H1 (cell line): ENCODE measurements around the gene SYN1. TPM values are rescaled to one million over a fixed set of nuclear protein-coding genes. Genes with fewer than 3 reads are reported as not detected.

ENCODE experiments used
- CTCF ChIA-PET: fragments of 300-600 bp; sonication (Branson Sonifier 250); formaldehyde crosslinking; loops from one replicate; lab custom pipeline; 2021; ENCODE audit not compliant: partially characterized antibody; lab: Charles Lee
- POLR2A ChIA-PET: fragments of 300-600 bp; sonication (Branson Sonifier 250); formaldehyde crosslinking; loops from one replicate; lab custom pipeline; 2021; ENCODE audit warnings: inconsistent platforms; ENCODE audit not compliant: partially characterized antibody; lab: Charles Lee
- DNase-seq, 2 experiments: peaks; one replicate each; pipeline versions ENCODE4 v3.0.0 to v3.0.0-alpha.2; 2010 to 2022; ENCODE audit warnings: low spot score in 2 of 2, low read depth in 1 of 2, mixed read lengths in 1 of 2
- FAIRE-seq: peaks from 2 replicates; lab custom pipeline; 2011; peaks lifted over from hg19 to GRCh38; lab: Jason Lieb, UNC
- H2AFZ ChIP-seq: 2 replicates; pipeline ENCODE4 v1.8.1; 2012; ENCODE audit warnings: low read length, inconsistent platforms
- H2AK5ac ChIP-seq: 2 replicates; pipeline ENCODE4 v1.6.1; 2013; ENCODE audit warnings: low read depth, low read length
- H2BK120ac ChIP-seq: replicated peaks from 2 replicates; pipeline ENCODE3; 2013; ENCODE audit warnings: low read depth, low read length, inconsistent platforms
- H2BK12ac ChIP-seq: 2 replicates; pipeline ENCODE4 v1.6.1; 2013; ENCODE audit warnings: low read depth, low read length
- H2BK15ac ChIP-seq: 2 replicates; pipeline ENCODE4 v1.6.1; 2013; ENCODE audit warnings: low read length
- H2BK20ac ChIP-seq: 2 replicates; pipeline ENCODE4 v1.6.1; 2013; ENCODE audit warnings: low read length
- H2BK5ac ChIP-seq: 2 replicates; pipeline ENCODE4 v1.6.1; 2013; ENCODE audit warnings: low read depth, low read length
- H3K14ac ChIP-seq: 2 replicates; pipeline ENCODE4 v1.6.1; 2013; ENCODE audit warnings: inconsistent platforms; ENCODE audit not compliant: insufficient read length
- H3K18ac ChIP-seq: 2 replicates; pipeline ENCODE4 v1.6.1; 2013; ENCODE audit warnings: low read length; ENCODE audit errors: extremely low read depth
- H3K23ac ChIP-seq: 2 replicates; pipeline ENCODE4 v1.6.1; 2013; ENCODE audit warnings: inconsistent platforms; ENCODE audit not compliant: insufficient read length
- H3K23me2 ChIP-seq: 2 replicates; pipeline ENCODE4 v1.6.1; 2013; ENCODE audit warnings: low read depth, low read length
- H3K27ac ChIP-seq: 2 replicates; pipeline ENCODE4 v1.6.1; 2011; ENCODE audit warnings: low read depth, low read length, inconsistent platforms
- H3K27me3 ChIP-seq, 4 experiments: replicated peaks in 1 of 4; 1 replicate in 1 of 4; 2 replicates in 3 of 4; pipeline versions ENCODE4 v1.6.1 to v1.8.1; 2011 to 2013; ENCODE audit warnings: low read length in 3 of 4, mild to moderate bottlenecking in 3 of 4, inconsistent platforms in 2 of 4, mixed read lengths in 2 of 4, moderate library complexity in 1 of 4; ENCODE audit not compliant: control insufficient read depth in 3 of 4, insufficient read depth in 3 of 4; ENCODE audit errors: extremely low read depth in 1 of 4
- H3K36me3 ChIP-seq, 4 experiments: 2 replicates each; pipeline versions ENCODE4 v1.6.1 to v1.8.1; 2011 to 2013; ENCODE audit warnings: mild to moderate bottlenecking in 4 of 4, low read length in 3 of 4, moderate library complexity in 2 of 4, control low read depth in 1 of 4, inconsistent platforms in 1 of 4; ENCODE audit not compliant: insufficient read depth in 4 of 4, control insufficient read depth in 2 of 4
- H3K4ac ChIP-seq: replicated peaks from 2 replicates; pipeline ENCODE3; 2013; ENCODE audit warnings: low read length, low read depth, mixed read lengths, inconsistent platforms; ENCODE audit not compliant: insufficient read length
- H3K4me1 ChIP-seq, 4 experiments: replicated peaks in 1 of 4; 1 replicate in 1 of 4; 2 replicates in 3 of 4; pipeline versions ENCODE4 v1.6.1 to v1.8.1; 2011 to 2013; ENCODE audit warnings: low read length in 3 of 4, inconsistent platforms in 2 of 4, mixed read lengths in 1 of 4; ENCODE audit not compliant: insufficient read depth in 4 of 4, control insufficient read depth in 3 of 4
- H3K4me2 ChIP-seq, 2 experiments: 2 replicates each; pipeline versions ENCODE4 v1.6.1 to v1.8.1; 2011 to 2013; ENCODE audit warnings: low read depth in 2 of 2, low read length in 2 of 2, control low read depth in 1 of 2, inconsistent platforms in 1 of 2, mild to moderate bottlenecking in 1 of 2; ENCODE audit not compliant: insufficient read depth in 1 of 2
- H3K4me3 ChIP-seq, 4 experiments: fragments of 200-600, 300-600 bp in 1 of 4; sonication (generic), shearing (Covaris generic), sonication (Bioruptor Twin) in 1 of 4; 2 replicates each; pipeline versions ENCODE4 v1.5.1 to v1.8.1; 2011 to 2016; ENCODE audit warnings: low read length in 4 of 4, low read depth in 3 of 4, control low read depth in 2 of 4, inconsistent platforms in 2 of 4, mild to moderate bottlenecking in 2 of 4, mixed read lengths in 1 of 4, moderate library complexity in 1 of 4; ENCODE audit not compliant: insufficient read depth in 2 of 4; ENCODE audit errors: extremely low read depth in 1 of 4
- H3K56ac ChIP-seq: replicated peaks from 2 replicates; pipeline ENCODE3; 2013; ENCODE audit warnings: low read depth, mild to moderate bottlenecking, mixed read lengths, low read length, inconsistent platforms; ENCODE audit not compliant: insufficient read length
- H3K79me1 ChIP-seq: 2 replicates; pipeline ENCODE4 v1.6.1; 2013; ENCODE audit warnings: low read depth, low read length, control low read depth
- H3K79me2 ChIP-seq, 2 experiments: 2 replicates each; pipeline versions ENCODE4 v1.6.1 to v1.8.1; 2012 to 2013; ENCODE audit warnings: low read length in 2 of 2, mild to moderate bottlenecking in 2 of 2, inconsistent platforms in 1 of 2; ENCODE audit not compliant: insufficient read depth in 2 of 2, control insufficient read depth in 1 of 2
- H3K9ac ChIP-seq, 4 experiments: replicated peaks in 1 of 4; 1 replicate in 1 of 4; 2 replicates in 3 of 4; pipeline versions ENCODE4 v1.6.1 to v1.8.1; 2011 to 2013; ENCODE audit warnings: low read depth in 3 of 4, low read length in 3 of 4, control low read depth in 2 of 4, mild to moderate bottlenecking in 2 of 4, moderate library complexity in 2 of 4, inconsistent platforms in 1 of 4; ENCODE audit errors: extremely low read depth in 1 of 4
- H3K9me3 ChIP-seq, 2 experiments: 2 replicates each; pipeline versions ENCODE4 v1.6.1 to v1.8.1; 2012 to 2013; ENCODE audit warnings: mild to moderate bottlenecking in 2 of 2, moderate library complexity in 2 of 2, control low read depth in 1 of 2, inconsistent platforms in 1 of 2, low read depth in 1 of 2, low read length in 1 of 2, mixed read lengths in 1 of 2; ENCODE audit not compliant: insufficient read depth in 2 of 2
- H4K20me1 ChIP-seq, 2 experiments: replicated peaks in 1 of 2; 2 replicates each; pipeline versions ENCODE3 to v1.8.1; 2011 to 2013; ENCODE audit warnings: inconsistent platforms in 2 of 2, low read length in 2 of 2, mild to moderate bottlenecking in 1 of 2; ENCODE audit not compliant: insufficient read depth in 2 of 2, control insufficient read depth in 1 of 2
- H4K5ac ChIP-seq: 2 replicates; pipeline ENCODE4 v1.6.1; 2013; ENCODE audit warnings: low read length, low read depth, mixed read lengths, inconsistent platforms; ENCODE audit not compliant: insufficient read length
- H4K8ac ChIP-seq: 2 replicates; pipeline ENCODE4 v1.8.0; 2013; ENCODE audit warnings: mild to moderate bottlenecking, moderate library complexity, low read length, inconsistent platforms; ENCODE audit not compliant: insufficient read depth; ENCODE audit errors: extremely low read depth
- H4K91ac ChIP-seq: replicated peaks from 2 replicates; pipeline ENCODE3; 2013; ENCODE audit warnings: low read length, mixed read lengths, inconsistent platforms; ENCODE audit not compliant: insufficient read length
- ATF2 ChIP-seq: IDR thresholded peaks from 2 replicates; pipeline ENCODE4 v1.6.1; 2012; ENCODE audit warnings: low read length, inconsistent platforms
- CTCF ChIP-seq, 3 experiments: IDR thresholded peaks; 1 replicate in 2 of 3; 2 replicates in 1 of 3; pipeline versions ENCODE4 v1.5.1 to v1.6.1; 2011; ENCODE audit warnings: low read length in 3 of 3, mild to moderate bottlenecking in 3 of 3, inconsistent platforms in 2 of 3, low read depth in 1 of 3, moderate library complexity in 1 of 3; ENCODE audit not compliant: insufficient read depth in 1 of 3; ENCODE audit errors: control extremely low read depth in 1 of 3
- HDAC2 ChIP-seq, 2 experiments: fragments of 300-600 bp in 1 of 2; sonication (generic) in 1 of 2; IDR thresholded peaks; 2 replicates each; pipeline ENCODE4 v1.6.1; 2011 to 2012; ENCODE audit warnings: low read depth in 2 of 2, low read length in 2 of 2, mild to moderate bottlenecking in 2 of 2, moderate library complexity in 2 of 2, borderline replicate concordance in 1 of 2, inconsistent platforms in 1 of 2
- POLR2A ChIP-seq, 2 experiments: IDR thresholded peaks; 1 replicate in 1 of 2; 2 replicates in 1 of 2; pipeline ENCODE4 v1.6.1; 2011; ENCODE audit warnings: low read depth in 2 of 2, low read length in 2 of 2, mild to moderate bottlenecking in 2 of 2; ENCODE audit errors: control extremely low read depth in 1 of 2
- RAD21 ChIP-seq, 2 experiments: IDR thresholded peaks in 1 of 2; conservative IDR thresholded peaks in 1 of 2; 2 replicates each; pipeline ENCODE4 v1.6.1; 2011; ENCODE audit warnings: low read depth in 2 of 2, low read length in 2 of 2, improper control_type of control experiment in 1 of 2, inconsistent platforms in 1 of 2, mild to moderate bottlenecking in 1 of 2, moderate library complexity in 1 of 2
- RFX5 ChIP-seq: IDR thresholded peaks from 2 replicates; pipeline ENCODE4 v1.6.1; 2011; ENCODE audit warnings: low read depth, low read length, improper control_type of control experiment, borderline replicate concordance
- SP2 ChIP-seq: IDR thresholded peaks from 2 replicates; pipeline ENCODE4 v1.6.1; 2012; ENCODE audit warnings: mild to moderate bottlenecking, low read length, inconsistent platforms
- TBP ChIP-seq: IDR thresholded peaks from 2 replicates; pipeline ENCODE4 v1.6.1; 2011; ENCODE audit warnings: low read depth, low read length, improper control_type of control experiment
- TCF12 ChIP-seq: IDR thresholded peaks from 2 replicates; pipeline ENCODE4 v1.6.1; 2011; ENCODE audit warnings: low read depth, mild to moderate bottlenecking, low read length
- polyA plus RNA-seq, 7 experiments: library from polyadenylated mRNA; depleted of rRNA in 3 of 7; stranded (reverse) in 5 of 7; unstranded in 2 of 7; fragments of >200 nt in 5 of 7; fragments of 200-250 nt in 2 of 7; gene quantifications; 1 replicate in 5 of 7; 2 replicates in 1 of 7; 4 replicates in 1 of 7; pipeline versions ENCODE4 v1.2.1 to v1.2.3, GENCODE V29; 2011 to 2013; ENCODE audit warnings: missing spikeins in 2 of 7, mixed read lengths in 2 of 7
- total RNA-seq: library from RNA; stranded (reverse); fragmentation: NEBNext Ultra II Directional; extraction: Animal tissue kit (Norgen Biotek cat#: 25700); gene quantifications from 2 replicates; pipeline ENCODE4 v1.2.1, GENCODE V29; 2021

Gene SYN1
- total and polyA plus RNA-seq, 2 of the 8 experiments (the other 6 are each of a cell fraction or from before 2014, with no cell fraction given) = 2.1 to 14.1 TPM

DNA sequence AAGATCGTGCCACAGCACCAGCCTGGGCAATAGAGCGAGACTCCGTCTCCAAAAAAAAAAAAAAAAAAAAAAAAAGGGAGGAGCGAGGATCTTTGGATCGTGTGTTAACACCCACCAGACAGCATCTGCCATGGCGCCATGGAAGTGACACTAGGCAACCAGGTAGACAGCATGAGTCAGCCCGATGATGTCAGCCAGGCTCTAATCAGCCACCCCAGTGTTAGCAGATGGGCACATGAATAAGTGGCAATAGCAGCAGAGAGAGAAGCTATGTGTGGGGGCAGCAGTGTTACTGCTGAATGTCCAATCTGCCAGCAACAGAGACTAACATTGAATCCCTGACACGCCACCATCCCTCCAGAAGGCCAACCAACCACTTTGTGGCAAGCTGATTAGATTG lies 6.6 kb downstream of the SYN1 start (continued):
- TF ChIP-seq TCF12 = no peak
- TF ChIP-seq, all 59 proteins: peak for 0

- Histone ChIP-seq H3K79me2 (no peaks in the 10 kb centered on the region), H2BK12ac (no peak overlapping the region), H4K5ac (no peak overlapping the region), H3K56ac (no peak overlapping the region), H3K23me2 (no peaks in the 10 kb centered on the region), H3K9me3 (no peaks in the 10 kb centered on the region), H3K14ac (no peak overlapping the region), H3K4ac (no peak overlapping the region), H4K91ac (no peak overlapping the region), H3K27ac (no peak overlapping the region), H3K18ac (no peak overlapping the region), H4K8ac (no peak overlapping the region), H4K20me1 (no peaks in the 10 kb centered on the region), H3K79me1 (no peaks in the 10 kb centered on the region), H3K4me1 (peaks cover 0 to 8% (median 3%) of the 10 kb centered on the region in 4 experiments; a peak in 6 of 7 replicates), H2BK20ac (no peak overlapping the region), H3K36me3 (no peaks in the 10 kb centered on the region), H3K27me3 (no peaks in the 10 kb centered on the region), H2BK120ac (no peak overlapping the region), H3K4me3 (no peak overlapping the region), H2AK5ac (no peak overlapping the region), H3K9ac (no peak overlapping the region), H2BK15ac (no peak overlapping the region), H3K4me2 (no peak overlapping the region), H3K23ac (no peak overlapping the region), H2BK5ac (no peak overlapping the region), H2AFZ (no peak overlapping the region)
- ChIA-PET POLR2A (interaction anchor here (1.2 kb wide), 1 partner anchor 56 kb away, joined by 3 read pairs; no protein-coding TSS in a partner anchor), CTCF (no interaction called here)
- DNase-seq (no peak), FAIRE-seq (no peak)
- TF ChIP-seq RAD21 (IDR thresholded peaks at IDR 0.05 in 1 of 2, conservative IDR thresholded peaks at IDR 0.05 in 1 of 2; ENCODE audit: low read depth in 2 of 2, low read length in 2 of 2) (no peak), SP2 (no peak), HDAC2 (IDR thresholded peaks at IDR 0.05; ENCODE audit: borderline replicate concordance in 1 of 2, low read depth in 2 of 2, low read length in 2 of 2) (no peak), POLR2A (IDR thresholded peaks at IDR 0.05; ENCODE audit: control extremely low read depth in 1 of 2, low read depth in 2 of 2, low read length in 2 of 2) (no peak), ATF2 (no peak), RFX5 (no peak), CTCF (IDR thresholded peaks at IDR 0.05; ENCODE audit: control extremely low read depth in 1 of 3, insufficient read depth in 1 of 3, low read depth in 1 of 3, low read length in 3 of 3) (no peak), TBP (no peak)
These were observed 7.2 kb downstream of the SYN1 start for GRCh38 chrX:47612418-47612817.
